ENCODE results near the gene HAAO. TPM values are rescaled to one million over a fixed set of nuclear protein-coding genes. Genes with fewer than 3 reads are reported as not detected.
"Not testable (repeated sequence)": the region's sequence is repeated elsewhere in the genome, so short reads cannot be mapped to it uniquely, and the experiment has no call there.

HAAO gene
- polyA plus RNA-seq, 10 donors: 14.9 to 26.7 (median 17.0) TPM

DNA sequence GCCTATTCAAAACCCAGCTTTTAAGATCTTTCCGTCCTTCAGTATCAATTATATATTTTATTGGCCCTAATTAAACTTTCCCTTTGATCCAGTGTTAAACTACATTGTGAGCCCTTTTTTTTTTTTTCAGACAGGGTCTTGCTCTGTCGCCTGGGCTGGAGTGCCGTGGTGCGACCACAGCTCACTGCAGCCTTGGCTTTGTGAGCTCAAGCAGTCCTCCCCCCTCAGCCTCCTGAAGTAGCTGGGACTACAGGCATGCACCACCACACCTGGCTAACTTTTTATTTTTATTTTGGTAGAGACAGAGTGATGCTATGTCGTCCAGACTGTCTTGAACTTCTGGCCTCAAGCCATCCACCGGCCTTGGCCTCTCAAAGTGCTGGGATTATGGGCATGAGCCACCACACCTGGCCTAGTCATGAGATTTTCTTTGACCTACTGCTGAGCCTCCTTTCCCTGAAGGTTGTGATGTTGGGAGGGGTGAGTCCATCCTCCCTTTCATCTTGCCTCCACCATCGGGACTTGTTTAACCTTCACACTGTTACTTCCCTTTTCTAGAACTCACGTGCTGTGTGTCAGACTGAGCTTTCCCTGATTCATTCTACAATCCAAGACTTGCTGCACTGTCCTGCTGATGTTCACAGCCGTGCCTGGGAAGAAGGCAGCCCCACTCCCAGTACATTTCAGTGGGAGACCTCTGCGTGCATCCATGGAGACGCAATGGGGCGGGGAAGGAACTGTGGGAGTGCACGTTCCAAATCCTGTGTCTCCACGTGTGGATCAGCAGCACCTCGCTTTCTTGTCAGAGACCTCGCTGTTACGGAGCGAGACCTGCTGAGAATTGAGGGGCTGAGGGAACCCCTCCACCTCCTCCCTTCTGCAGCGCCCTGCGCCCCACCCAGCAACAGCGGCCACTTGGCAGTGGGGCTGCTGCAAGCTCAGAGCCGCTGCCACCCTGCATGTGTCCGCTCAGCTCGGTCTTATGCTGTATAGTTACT lies 39.3 kb downstream of the HAAO start:
- no peak for DNase-seq

DNA sequence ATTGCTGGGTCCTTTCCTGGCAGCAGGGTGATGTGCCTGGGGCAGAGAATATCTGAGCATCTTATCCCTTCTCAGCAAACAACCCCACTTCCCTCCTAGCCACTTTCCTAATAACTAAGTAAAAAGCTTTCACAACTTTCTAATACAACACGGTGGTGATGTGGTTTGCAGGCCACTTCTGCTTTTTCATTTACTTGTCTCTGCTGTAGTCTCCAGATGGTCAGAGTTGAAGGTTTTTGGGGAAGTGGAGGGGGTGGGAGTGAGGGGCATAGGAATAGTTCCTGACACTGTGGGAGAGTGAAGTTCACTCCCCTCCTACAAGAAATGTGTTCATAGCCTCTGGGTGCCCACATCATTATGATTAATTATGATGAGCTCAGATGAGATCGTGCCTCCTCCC lies 40.1 kb downstream of the HAAO start:
- DNase-seq: no peak

DNA sequence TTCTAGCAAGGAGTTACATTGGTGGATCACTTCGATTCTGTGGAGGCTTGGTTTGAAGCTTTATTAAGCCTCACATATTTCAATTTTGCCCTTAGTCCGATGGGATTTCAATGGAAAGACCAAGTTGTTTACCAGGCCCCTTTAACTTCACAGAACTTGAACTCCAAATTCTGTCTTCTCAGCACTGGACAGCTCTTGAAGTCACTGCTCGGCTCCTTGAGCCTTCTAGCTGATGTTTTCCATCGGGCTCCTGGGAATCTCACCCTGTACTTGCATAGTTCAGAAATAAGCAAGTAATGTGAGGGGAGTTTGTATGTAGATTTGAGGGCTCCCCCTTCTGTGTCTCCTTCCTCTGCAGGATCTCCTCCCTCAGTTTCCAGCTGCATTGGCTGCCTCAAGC lies 43.5 kb downstream of the HAAO start:
- DNase-seq: no peak

DNA sequence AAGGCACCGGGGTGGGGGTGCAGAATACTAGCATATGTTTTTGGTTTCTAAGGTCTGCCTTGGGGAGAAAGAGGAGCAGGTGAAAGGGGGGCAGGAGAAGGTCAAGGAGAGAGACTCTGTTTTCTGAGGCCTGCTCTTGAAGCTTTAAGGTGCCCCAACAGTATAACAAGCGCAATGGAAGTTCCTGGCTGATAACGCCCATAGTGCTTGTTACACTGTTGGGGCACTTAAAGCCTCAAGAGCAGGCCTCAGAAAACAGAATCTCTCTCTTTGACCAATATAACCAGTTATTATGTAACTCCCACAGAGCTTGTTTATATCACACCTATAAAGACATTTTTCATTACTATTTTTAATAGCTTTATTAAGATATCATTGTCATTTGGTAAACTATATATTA lies 45.0 kb downstream of the HAAO start:
- no peak for DNase-seq

DNA sequence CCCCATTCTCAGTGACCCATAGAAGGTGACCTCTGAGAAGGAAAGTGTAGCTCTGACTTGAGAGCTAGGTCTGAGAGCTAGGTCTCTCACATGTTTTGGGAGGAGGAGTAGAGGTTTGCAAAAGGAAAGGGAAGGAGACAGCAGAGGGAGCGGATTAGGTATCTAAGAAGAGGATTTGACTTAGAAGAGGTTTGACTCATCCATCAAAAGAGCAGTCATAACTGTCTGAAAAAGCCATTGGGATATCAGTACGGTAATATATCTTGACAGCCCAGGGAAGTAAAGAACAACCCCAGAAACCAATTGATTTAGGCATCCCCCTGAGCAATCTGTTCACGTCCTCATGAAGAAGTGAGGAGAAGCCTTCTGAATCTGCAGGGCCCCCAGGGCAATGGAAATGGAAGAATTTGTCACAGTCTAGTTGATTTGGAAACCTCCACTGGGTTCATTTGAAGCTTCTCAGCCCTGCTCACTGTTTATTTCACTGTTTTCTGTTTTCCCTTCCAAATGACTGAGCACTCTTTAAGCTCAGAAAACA lies 47.8 kb downstream of the HAAO start:
- no peak for DNase-seq

DNA sequence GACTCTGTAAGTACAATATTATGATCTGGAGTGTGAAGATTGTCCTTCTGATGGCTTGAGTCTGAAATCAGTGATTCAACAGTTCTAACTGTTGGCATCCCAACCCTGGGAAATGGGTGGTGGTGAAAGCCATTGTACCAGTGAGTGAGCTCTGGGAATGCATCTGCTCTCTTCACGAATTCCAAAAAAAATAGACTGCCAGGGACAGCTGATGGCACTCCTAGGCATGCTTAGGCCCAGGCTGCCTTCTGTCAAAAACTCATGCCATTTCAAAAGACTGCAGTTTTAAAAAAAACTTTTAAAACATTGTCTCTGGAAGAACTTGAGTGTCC lies 48.8 kb downstream of the HAAO start:
- no peak for DNase-seq

DNA sequence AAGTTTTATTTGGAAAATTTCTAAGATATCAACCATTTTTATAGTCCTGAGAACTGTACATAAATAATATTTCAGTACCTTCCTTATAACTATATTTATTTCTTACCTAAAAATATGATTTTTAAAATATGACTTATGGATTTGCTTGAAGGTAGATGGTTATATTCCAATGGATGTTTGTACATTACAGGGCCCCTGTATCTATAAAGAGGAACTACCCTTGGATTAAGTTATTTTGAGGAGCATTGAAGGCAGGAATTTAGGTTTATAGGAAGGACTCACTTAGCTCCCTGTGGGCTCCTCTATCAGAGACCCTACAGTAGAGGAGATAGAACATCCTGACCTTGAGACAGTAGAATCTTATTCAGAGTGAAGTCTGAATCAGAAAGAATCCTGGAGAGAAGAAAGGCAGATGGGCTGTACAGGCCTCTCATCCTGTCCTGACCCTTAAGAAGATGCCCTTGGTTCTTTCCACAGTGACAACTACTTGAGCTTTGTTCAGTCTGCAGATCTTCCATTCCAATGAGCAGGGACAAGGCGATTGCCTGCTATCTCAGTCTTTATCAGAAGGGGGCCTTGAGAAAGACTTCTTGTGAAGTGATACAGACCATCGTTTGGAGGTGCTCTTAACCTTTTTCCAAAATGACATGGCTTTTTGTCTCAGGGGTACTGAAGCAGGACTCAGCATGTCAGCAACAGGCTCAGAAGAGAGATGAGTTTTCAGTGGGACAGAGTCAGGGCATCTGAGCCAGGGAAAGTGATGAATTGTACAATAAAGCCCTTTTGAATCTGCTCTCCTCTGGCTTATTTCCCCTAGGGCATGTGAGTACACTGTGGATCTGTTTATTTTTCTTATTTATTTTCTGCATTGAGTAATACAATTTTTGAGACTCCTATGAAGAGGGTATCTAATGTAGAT lies 49.4 kb downstream of the HAAO start:
- no peak for DNase-seq

DNA sequence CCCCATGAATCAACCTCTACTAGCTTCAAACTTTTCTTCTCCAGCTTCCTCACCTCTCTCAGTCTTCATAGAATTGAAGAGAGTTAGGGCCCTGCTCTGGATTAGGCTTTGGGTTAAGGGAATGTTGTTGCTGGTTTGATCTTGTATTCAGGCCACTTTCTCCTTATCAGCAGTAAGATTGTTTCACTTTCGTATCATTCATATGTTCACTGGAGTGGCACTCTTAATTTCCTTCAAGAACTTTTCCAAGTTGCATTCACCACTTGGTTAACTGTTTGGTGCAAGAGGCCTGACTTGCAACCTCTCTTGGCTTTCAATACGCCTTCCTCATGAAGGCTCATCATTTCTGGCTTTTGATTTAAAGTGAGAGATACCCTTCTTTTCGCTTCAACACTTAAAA lies 51.2 kb downstream of the HAAO start:
- DNase-seq: no peak

DNA sequence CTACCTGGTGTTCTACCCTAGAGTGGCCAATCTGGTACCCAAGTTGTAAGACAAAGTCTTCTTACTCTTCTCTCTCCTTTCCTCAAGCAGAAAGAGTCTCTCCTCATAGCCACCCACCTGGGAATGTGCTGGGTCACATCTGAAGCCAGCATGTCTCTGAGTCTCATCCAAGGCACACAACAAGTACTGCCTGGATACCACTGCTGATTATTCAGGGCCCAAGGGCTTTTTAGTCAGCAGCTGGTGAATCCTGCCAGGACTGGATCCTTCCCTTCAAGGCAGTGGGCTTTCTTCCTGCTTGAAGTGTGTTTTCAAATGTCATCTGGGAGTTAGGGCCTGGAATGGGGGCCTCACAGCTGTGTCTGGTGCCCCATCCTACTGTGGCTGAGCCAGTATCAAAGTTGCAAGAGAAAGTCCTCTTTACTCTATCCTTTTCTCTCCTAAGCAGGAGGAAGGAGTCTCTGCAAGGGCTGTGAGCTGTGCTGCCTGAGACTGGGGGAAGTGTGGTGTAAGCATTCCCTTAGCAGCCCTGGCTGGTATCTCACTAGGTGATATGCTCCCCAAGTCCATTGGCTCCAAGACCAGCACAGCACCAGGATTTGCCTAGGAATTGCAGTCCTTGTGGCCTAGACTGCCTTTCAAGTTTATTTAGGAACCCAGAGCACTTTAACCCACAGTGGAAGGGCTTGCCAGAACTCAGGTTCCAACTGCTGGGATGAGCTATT lies 55.6 kb downstream of the HAAO start:
- DNase-seq: no peak

DNA sequence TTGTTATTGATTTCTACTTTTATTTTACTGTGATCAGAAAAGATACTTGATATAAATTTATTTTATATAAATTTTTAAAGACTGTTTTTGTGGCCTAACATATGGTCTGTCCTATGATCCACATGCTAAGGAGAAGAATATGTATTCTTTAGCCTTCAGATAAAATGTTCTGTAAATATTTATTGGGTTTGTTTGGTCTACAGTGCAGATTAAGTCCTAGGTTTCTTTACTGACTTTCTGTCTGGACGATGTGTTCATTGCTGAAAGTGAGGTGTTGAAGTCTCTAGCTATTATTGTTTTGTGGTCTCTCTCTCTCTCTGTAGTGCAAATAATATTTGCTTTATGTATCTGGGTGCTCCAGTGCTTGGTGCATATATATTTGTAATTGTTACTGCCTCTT lies 58.5 kb downstream of the HAAO start:
- no peak for DNase-seq

DNA sequence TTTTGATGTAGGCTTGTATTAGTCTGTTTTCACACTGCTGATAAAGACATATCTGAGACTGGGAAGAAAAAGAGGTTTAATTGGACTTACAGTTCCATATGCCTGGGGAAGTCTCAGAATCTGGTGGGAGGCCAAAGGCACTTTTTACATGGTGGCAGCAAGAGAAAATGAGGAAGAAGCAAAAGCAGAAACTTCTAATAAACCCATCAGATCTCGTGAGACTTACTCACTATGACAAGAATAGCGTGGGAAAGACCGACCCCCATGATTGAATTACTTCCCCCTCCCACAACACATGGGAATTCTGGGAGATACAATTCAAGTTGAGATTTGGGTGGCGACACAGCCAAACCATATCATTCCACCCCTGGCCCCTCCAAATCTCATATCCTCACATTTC lies 61.1 kb downstream of the HAAO start:
- DNase-seq: not testable (repeated sequence)

DNA sequence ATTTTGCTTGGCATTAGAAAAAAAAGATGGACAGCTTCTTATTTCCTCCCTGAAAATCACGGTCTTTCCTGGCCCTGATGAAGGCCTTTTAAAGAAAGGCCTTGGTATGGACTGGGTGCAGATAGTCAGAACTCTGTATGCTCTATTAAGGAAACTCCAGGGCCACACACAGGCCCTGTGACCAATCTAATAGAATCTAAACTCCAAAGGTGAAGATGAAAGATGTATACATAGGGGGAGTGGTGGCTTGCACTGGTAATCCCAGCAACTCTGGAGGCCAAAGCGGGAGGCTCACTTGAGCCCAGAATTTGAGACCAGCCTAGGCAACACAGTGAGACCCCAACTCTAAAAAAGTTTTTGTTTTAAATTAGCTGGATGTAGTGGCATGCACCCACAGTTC lies 65.7 kb downstream of the HAAO start:
- no peak for DNase-seq

DNA sequence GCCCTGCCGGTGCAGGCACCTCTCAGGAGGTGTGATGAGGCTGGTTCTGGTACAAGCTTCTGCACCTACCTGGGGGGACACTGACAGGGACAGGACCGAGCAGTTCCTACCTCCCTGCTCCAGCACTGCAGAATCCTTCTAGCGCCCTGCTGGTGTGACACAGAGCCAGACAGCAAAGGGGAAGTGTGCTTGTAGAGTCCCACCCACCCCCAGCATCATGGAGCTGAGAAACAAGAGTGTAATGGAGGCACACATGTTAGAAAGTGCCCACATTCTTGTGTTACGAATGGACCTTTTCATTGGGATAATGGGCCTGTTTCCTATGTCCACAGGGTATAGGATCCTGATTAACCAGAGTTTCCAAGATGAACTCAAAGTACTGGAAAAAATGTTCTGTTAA lies 66.7 kb downstream of the HAAO start:
- DNase-seq: no peak

DNA sequence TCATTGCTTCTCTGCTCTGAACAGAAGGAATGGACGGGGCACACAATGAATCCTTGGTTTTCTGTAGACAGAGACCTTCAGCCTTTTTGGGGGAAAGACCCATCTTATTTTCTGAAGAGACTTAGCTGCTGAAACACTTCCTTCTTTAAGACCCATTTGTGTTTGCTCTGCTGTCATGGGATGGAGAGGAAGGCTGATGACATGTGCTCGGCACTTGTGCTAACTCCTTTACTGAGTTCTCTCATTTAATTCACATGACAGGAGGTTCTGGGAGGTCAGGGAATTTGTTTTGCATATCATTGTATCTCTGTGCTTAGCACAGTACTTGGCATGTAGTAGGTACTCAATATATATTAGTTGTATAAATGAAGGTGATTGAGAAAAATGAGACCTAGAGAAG lies 67.5 kb downstream of the HAAO start:
- DNase-seq: no peak

DNA sequence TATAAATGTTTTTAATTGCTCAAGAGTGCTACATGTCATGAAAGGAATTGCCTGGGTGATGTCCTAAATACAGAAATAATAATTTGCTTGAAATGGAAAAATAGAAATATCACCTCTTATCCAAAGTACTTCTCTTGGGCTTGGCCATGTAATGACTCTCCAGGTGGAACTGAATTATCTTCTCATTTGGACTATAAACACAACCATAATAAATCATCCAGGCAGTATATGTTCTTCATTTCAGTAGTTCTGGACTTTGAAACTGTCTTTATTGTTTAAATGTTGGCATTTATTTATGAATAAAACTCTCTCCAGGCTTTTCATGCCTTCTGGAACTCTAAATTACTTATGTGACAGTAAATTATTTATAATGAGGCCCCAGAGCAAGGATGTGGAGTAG lies 68.9 kb downstream of the HAAO start:
- no peak for DNase-seq

DNA sequence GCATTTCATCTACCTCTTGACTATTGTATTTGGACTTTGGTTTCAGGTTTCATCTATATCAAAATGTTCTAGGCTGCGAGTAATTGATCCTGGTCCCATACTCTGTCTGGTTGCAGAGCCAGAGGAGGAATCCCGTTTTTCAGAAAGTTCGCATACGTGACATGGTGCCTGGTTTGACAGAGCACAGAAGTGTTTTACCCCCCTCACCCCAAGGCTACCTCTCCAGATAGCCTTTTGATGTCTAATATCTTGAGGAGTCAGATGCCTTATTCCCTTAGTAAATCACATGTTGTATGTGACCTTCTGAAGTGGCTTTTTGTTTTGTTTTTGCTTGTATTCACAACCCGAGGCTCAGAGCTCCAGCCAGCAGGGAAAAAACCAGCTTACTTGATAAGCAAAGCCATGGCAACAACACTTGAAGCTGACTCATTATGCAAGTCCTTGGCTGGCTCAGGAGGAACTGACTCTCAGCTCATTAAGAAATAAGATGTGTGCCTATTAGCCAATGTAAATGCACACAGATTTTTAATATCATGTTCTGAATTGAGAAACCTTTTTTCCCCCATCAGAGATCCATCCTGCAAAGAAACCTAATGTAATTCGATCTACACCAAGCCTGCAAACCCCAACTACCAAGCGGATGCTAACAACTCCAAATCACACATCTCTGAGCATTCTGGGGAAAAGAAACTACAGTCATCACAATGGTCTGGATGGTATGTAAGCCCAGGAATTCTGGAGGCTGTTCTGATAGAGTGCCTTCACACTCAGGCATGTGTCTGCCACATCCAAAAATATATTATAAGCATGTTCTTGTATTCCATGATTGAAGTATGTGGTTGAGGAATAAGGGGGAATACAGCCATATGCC lies 69.8 kb downstream of the HAAO start:
- peak; percentile 20 to 44 (median 38) for DNase-seq

DNA sequence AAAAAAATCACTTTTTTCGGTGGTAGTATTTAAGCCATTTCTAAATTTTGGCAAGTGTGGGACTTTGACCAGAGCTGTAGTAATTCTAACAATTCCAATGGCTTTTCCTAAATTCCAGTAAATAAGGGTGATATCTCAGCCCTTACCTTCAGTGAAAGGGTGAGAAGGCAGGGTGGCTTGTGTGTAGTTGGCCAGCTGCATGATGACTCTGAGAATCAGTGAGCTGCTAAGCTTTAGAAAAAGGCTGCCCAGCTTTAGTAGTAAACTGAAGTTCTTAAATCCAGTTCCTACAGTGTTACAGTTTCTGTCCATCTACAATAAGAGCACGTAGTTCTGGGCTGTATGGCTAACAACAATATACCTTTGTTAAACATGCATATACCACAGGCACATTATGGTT lies 70.5 kb downstream of the HAAO start:
- DNase-seq: no peak
